H1 (cell line): ENCODE results near the gene IL17REL. TPM values are rescaled to one million over a fixed set of nuclear protein-coding genes. Genes with fewer than 3 reads are reported as not detected.

Source experiments
- CBX8 ChIP-seq: fragments of 300-800, 300-1000 bp; sonication (generic); IDR thresholded peaks from 2 replicates; pipeline ENCODE4 v1.7.1; 2016; ENCODE audit warnings: low read depth, low read length, borderline replicate concordance
- HDAC2 ChIP-seq, 2 experiments: fragments of 300-600 bp in 1 of 2; sonication (generic) in 1 of 2; IDR thresholded peaks; 2 replicates each; pipeline ENCODE4 v1.6.1; 2011 to 2012; ENCODE audit warnings: low read depth in 2 of 2, low read length in 2 of 2, mild to moderate bottlenecking in 2 of 2, moderate library complexity in 2 of 2, borderline replicate concordance in 1 of 2, inconsistent platforms in 1 of 2
- JUND ChIP-seq: IDR thresholded peaks from 2 replicates; pipeline ENCODE4 v1.6.1; 2011; ENCODE audit warnings: mild to moderate bottlenecking, improper control_type of control experiment, low read length
- KDM1A ChIP-seq: fragments of 200-600, 300-600 bp; sonication (generic); IDR thresholded peaks from 2 replicates; pipeline ENCODE4 v1.7.1; 2016; ENCODE audit warnings: mild to moderate bottlenecking, low read length, borderline replicate concordance
- NRF1 ChIP-seq: IDR thresholded peaks from 2 replicates; pipeline ENCODE4 v1.6.1; 2011; ENCODE audit warnings: mild to moderate bottlenecking, low read depth, low read length, improper control_type of control experiment
- SIRT6 ChIP-seq: IDR thresholded peaks from one replicate; pipeline ENCODE4 v1.7.1; 2012; ENCODE audit warnings: low read length, inconsistent platforms
- SP1 ChIP-seq: IDR thresholded peaks from 2 replicates; pipeline ENCODE4 v1.6.1; 2011; ENCODE audit warnings: low read depth, low read length
- SP2 ChIP-seq: IDR thresholded peaks from 2 replicates; pipeline ENCODE4 v1.6.1; 2012; ENCODE audit warnings: mild to moderate bottlenecking, low read length, inconsistent platforms
- SUZ12 ChIP-seq: fragments of 200-600 bp; sonication (generic); IDR thresholded peaks from 2 replicates; pipeline ENCODE4 v1.6.1; 2012; ENCODE audit warnings: mild to moderate bottlenecking, inconsistent platforms, low read length, moderate library complexity, mixed read lengths
- TAF1 ChIP-seq: IDR thresholded peaks from 2 replicates; pipeline ENCODE4 v1.6.1; 2011; ENCODE audit warnings: mild to moderate bottlenecking, low read depth, low read length
- TAF7 ChIP-seq: optimal IDR thresholded peaks from 2 replicates; pipeline ENCODE3; 2011; ENCODE audit warnings: low read depth, mild to moderate bottlenecking, inconsistent platforms, low read length, moderate library complexity, borderline replicate concordance
- polyA plus RNA-seq, 7 experiments: library from polyadenylated mRNA; depleted of rRNA in 3 of 7; stranded (reverse) in 5 of 7; unstranded in 2 of 7; fragments of >200 nt in 5 of 7; fragments of 200-250 nt in 2 of 7; gene quantifications; 1 replicate in 5 of 7; 2 replicates in 1 of 7; 4 replicates in 1 of 7; pipeline versions ENCODE4 v1.2.1 to v1.2.3, GENCODE V29; 2011 to 2013; ENCODE audit warnings: missing spikeins in 2 of 7, mixed read lengths in 2 of 7
- total RNA-seq: library from RNA; stranded (reverse); fragmentation: NEBNext Ultra II Directional; extraction: Animal tissue kit (Norgen Biotek cat#: 25700); gene quantifications from 2 replicates; pipeline ENCODE4 v1.2.1, GENCODE V29; 2021

The IL17REL gene
- total and polyA plus RNA-seq, 2 of the 8 experiments (the other 6 are each of a cell fraction or from before 2014, with no cell fraction given): 0.15 to 0.20 TPM

- no peak for TF ChIP-seq SP1
- no peak for TF ChIP-seq JUND
- TF ChIP-seq CBX8: no peak
- no peak for TF ChIP-seq SP2
- no peak for TF ChIP-seq HDAC2 (IDR thresholded peaks at IDR 0.05; ENCODE audit: borderline replicate concordance in 1 of 2, low read depth in 2 of 2, low read length in 2 of 2)
- TF ChIP-seq TAF7: no peak
- no peak for TF ChIP-seq SUZ12
- no peak for TF ChIP-seq NRF1
- TF ChIP-seq KDM1A: no peak
- TF ChIP-seq SIRT6: no peak
- no peak for TF ChIP-seq TAF1
Measured at GRCh38 chr22:49997932-49998717, 14.4 kb downstream of the IL17REL start (continued).
